ENCODE data around the gene GLI3. TPM values are rescaled to one million over a fixed set of nuclear protein-coding genes. Genes with fewer than 3 reads are reported as not detected.

The GLI3 gene
- total and polyA plus RNA-seq, 2 of the 8 experiments (the other 6 are each of a cell fraction or from before 2014, with no cell fraction given): 8.0 to 31.1 TPM

DNA sequence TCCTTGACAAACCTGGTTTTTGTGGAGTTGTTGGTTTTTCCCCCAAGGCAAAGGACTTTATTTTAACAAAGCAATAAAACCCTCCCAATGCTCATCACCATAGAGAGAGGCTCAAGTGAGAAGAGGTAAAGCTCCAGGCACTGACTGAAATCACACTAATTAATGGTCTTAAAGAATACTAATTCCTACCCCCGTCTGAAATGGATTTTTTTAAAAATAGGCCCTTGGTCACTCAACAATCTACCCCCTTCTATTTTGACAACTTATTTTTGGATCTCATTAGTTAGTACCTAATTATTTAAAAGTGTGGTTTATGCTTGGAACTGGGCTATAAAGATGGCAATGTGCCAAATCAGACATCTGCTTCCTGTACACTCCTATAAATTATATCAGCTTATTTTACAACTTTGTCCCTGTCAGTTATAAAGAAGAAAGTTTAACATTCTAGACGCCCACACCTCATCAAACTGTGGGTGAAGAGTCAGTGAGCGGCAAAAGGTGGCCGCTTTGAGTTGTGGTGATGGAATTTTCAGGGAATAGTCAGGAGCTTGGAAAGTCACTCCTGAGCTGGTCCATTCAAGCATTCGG lies 10.6 kb downstream of the GLI3 start:
- H3K27me3 ChIP-seq (replicated peaks in 1 of 4; ENCODE audit: control insufficient read depth in 3 of 4, extremely low read depth in 1 of 4, insufficient read depth in 3 of 4, low read length in 3 of 4): no peaks in the 10 kb centered on the region
- no peak overlapping the region for H2BK12ac ChIP-seq (ENCODE audit: low read depth, low read length)
- H3K9me3 ChIP-seq (ENCODE audit: insufficient read depth in 2 of 2, low read depth in 1 of 2, low read length in 1 of 2): no peaks in the 10 kb centered on the region
- peaks cover 8% of the 10 kb centered on the region for H3K23me2 ChIP-seq (ENCODE audit: low read depth, low read length)
- no peak overlapping the region for H3K4ac ChIP-seq (replicated peaks; ENCODE audit: insufficient read length, low read depth, low read length)
- POLR2A ChIA-PET (ENCODE audit: partially characterized antibody): interaction anchor here (1.0 to 1.8 kb wide), 5 partner anchors 8 to 211 kb away, joined by 3 to 5 read pairs (median 3); partner anchors contain the start of gene GLI3
- H3K4me3 ChIP-seq (ENCODE audit: extremely low read depth in 1 of 4, insufficient read depth in 2 of 4, low read depth in 3 of 4, low read length in 4 of 4): peak overlapping the region in 1 of 4 experiments; percentile 67; a peak in 1 of 8 replicates
- H4K91ac ChIP-seq (replicated peaks; ENCODE audit: insufficient read length, low read length): peak overlapping the region; percentile 9
- H3K4me1 ChIP-seq (replicated peaks in 1 of 4; ENCODE audit: control insufficient read depth in 3 of 4, insufficient read depth in 4 of 4, low read length in 3 of 4): peaks cover 7 to 35% (median 24%) of the 10 kb centered on the region in 4 experiments; a peak in 6 of 7 replicates
- no peak overlapping the region for H3K56ac ChIP-seq (replicated peaks; ENCODE audit: insufficient read length, low read depth, low read length)
- H2BK20ac ChIP-seq (ENCODE audit: low read length): no peak overlapping the region
- H4K5ac ChIP-seq (ENCODE audit: insufficient read length, low read depth, low read length): no peak overlapping the region
- TF ChIP-seq RNF2 (IDR thresholded peaks at IDR 0.05; ENCODE audit: borderline replicate concordance, low read depth, low read length, missing control alignments, poor library complexity, severe bottlenecking): no peak
- no peak overlapping the region for H4K8ac ChIP-seq (ENCODE audit: extremely low read depth, insufficient read depth, low read length)
- H3K23ac ChIP-seq (ENCODE audit: insufficient read length): no peak overlapping the region
- no peak overlapping the region for H3K27ac ChIP-seq (ENCODE audit: low read depth, low read length)
- peak; percentile 45 for FAIRE-seq
- no peak overlapping the region for H2BK15ac ChIP-seq (ENCODE audit: low read length)
- no peak overlapping the region for H3K14ac ChIP-seq (ENCODE audit: insufficient read length)
- H3K18ac ChIP-seq (ENCODE audit: extremely low read depth, low read length): no peak overlapping the region
- H3K36me3 ChIP-seq (ENCODE audit: control insufficient read depth in 2 of 4, insufficient read depth in 4 of 4, low read length in 3 of 4): no peaks in the 10 kb centered on the region
- no peaks in the 10 kb centered on the region; the same call in 1 of the 2 replicates for H3K79me1 ChIP-seq (ENCODE audit: low read depth, low read length)
- WGBS, 2 experiments (ENCODE audit: extremely low coverage in 1 of 2, insufficient coverage in 1 of 2, insufficient read length in 1 of 2, insufficient replicate concordance in 2 of 2, low coverage in 1 of 2, low lambda C conversion rate in 2 of 2, missing lambda C conversion rate in 1 of 2): 68% methylated on average over 5 of the region's 5 CpGs; no CpG with 5 or more reads in 1 of the 2 experiments
- H3K9ac ChIP-seq (replicated peaks in 1 of 4; ENCODE audit: extremely low read depth in 1 of 4, low read depth in 3 of 4, low read length in 3 of 4): no peak overlapping the region
- CTCF ChIA-PET (ENCODE audit: partially characterized antibody): interaction anchor here (1.5 to 4.7 kb wide), 5 partner anchors 40 to 249 kb away, joined by 3 to 20 read pairs (median 6); no protein-coding TSS in a partner anchor
- no peak overlapping the region for H2AK5ac ChIP-seq (ENCODE audit: low read depth, low read length)
- H4K20me1 ChIP-seq (replicated peaks in 1 of 2; ENCODE audit: control insufficient read depth in 1 of 2, insufficient read depth in 2 of 2, low read length in 2 of 2): no peaks in the 10 kb centered on the region
- H2BK5ac ChIP-seq (ENCODE audit: low read depth, low read length): no peak overlapping the region
- H2BK120ac ChIP-seq (replicated peaks; ENCODE audit: low read depth, low read length): no peak overlapping the region
- peak overlapping the region in 1 of 2 experiments; percentile 91; a peak in 3 of 4 replicates for H3K4me2 ChIP-seq (ENCODE audit: insufficient read depth in 1 of 2, low read depth in 2 of 2, low read length in 2 of 2)
- no peak for DNase-seq (ENCODE audit: low read depth in 1 of 2, low spot score in 2 of 2)
- H2AFZ ChIP-seq (ENCODE audit: low read length): no peak overlapping the region
- peaks cover 0 to 37% of the 10 kb centered on the region in 2 experiments; a peak in 3 of 4 replicates for H3K79me2 ChIP-seq (ENCODE audit: control insufficient read depth in 1 of 2, insufficient read depth in 2 of 2, low read length in 2 of 2)
